HEK293 (cell line): ENCODE data around the gene KLHL17.

ENCODE experiments used
- FEZF1 ChIP-seq: fragments of 450-650 bp; formaldehyde crosslinking; IDR thresholded peaks from 2 replicates; pipeline ENCODE4 v1.5.1; 2016; ENCODE audit warnings: missing biosample characterization, missing genetic modification characterization
- GLIS1 ChIP-seq: fragments of 450-650 bp; formaldehyde crosslinking; IDR thresholded peaks from 2 replicates; pipeline ENCODE4 v1.5.1; 2016; ENCODE audit warnings: missing biosample characterization, missing genetic modification characterization
- KLF9 ChIP-seq: fragments of 450-650 bp; formaldehyde crosslinking; IDR thresholded peaks from 2 replicates; pipeline ENCODE4 v1.5.1; 2016; ENCODE audit warnings: missing biosample characterization, missing genetic modification characterization, low read depth
- MYNN ChIP-seq: fragments of 450-650 bp; formaldehyde crosslinking; IDR thresholded peaks from 2 replicates; pipeline ENCODE4 v1.5.1; 2016; ENCODE audit warnings: missing biosample characterization, missing genetic modification characterization, borderline replicate concordance
- RBAK ChIP-seq: fragments of 450-650 bp; formaldehyde crosslinking; IDR thresholded peaks from 2 replicates; pipeline ENCODE4 v1.5.1; 2016; ENCODE audit warnings: missing biosample characterization, missing genetic modification characterization
- ZBTB1 ChIP-seq: fragments of 450-650 bp; formaldehyde crosslinking; IDR thresholded peaks from 2 replicates; pipeline ENCODE4 v1.5.1; 2016; ENCODE audit warnings: missing biosample characterization, missing genetic modification characterization
- ZBTB11 ChIP-seq: fragments of 450-650 bp; formaldehyde crosslinking; conservative IDR thresholded peaks from 2 replicates; pipeline ENCODE4 v1.5.1; 2016; ENCODE audit warnings: low read depth, missing biosample characterization, missing genetic modification characterization
- ZBTB17 ChIP-seq: fragments of 450-650 bp; formaldehyde crosslinking; IDR thresholded peaks from 2 replicates; pipeline ENCODE4 v1.5.1; 2016; ENCODE audit warnings: missing biosample characterization, missing genetic modification characterization
- ZFP3 ChIP-seq: fragments of 450-650 bp; formaldehyde crosslinking; IDR thresholded peaks from 2 replicates; pipeline ENCODE4 v1.5.1; 2016; ENCODE audit warnings: low read depth, missing biosample characterization, missing genetic modification characterization
- ZFP69B ChIP-seq: fragments of 450-650 bp; formaldehyde crosslinking; IDR thresholded peaks from 2 replicates; pipeline ENCODE4 v1.5.1; 2016; ENCODE audit warnings: missing biosample characterization, missing genetic modification characterization
- ZNF10 ChIP-seq: fragments of 450-650 bp; formaldehyde crosslinking; IDR thresholded peaks from 2 replicates; pipeline ENCODE4 v1.5.1; 2017; ENCODE audit warnings: missing biosample characterization, missing genetic modification characterization
- ZNF19 ChIP-seq: fragments of 450-650 bp; formaldehyde crosslinking; IDR thresholded peaks from 2 replicates; pipeline ENCODE4; 2016; ENCODE audit warnings: missing biosample characterization, missing genetic modification characterization, low read depth
- ZNF2 ChIP-seq: fragments of 450-650 bp; formaldehyde crosslinking; IDR thresholded peaks from 2 replicates; pipeline ENCODE4 v1.5.1; 2016; ENCODE audit warnings: missing biosample characterization, missing genetic modification characterization
- ZNF223 ChIP-seq: fragments of 450-650 bp; formaldehyde crosslinking; IDR thresholded peaks from 2 replicates; pipeline ENCODE4 v1.5.1; 2016; ENCODE audit warnings: missing biosample characterization, missing genetic modification characterization
- ZNF274 ChIP-seq, 2 experiments: fragments of 200-500 bp in 1 of 2; fragments of 450-650 bp in 1 of 2; sonication (Bioruptor generic) in 1 of 2; formaldehyde crosslinking in 1 of 2; IDR thresholded peaks; 2 replicates each; pipeline versions ENCODE4 v1.5.1 to v1.6.1; 2014 to 2016; ENCODE audit warnings: borderline replicate concordance in 1 of 2, inconsistent platforms in 1 of 2, low read length in 1 of 2, missing biosample characterization in 1 of 2, missing genetic modification characterization in 1 of 2
- ZNF292 ChIP-seq: fragments of 450-650 bp; formaldehyde crosslinking; IDR thresholded peaks from 2 replicates; pipeline ENCODE4 v1.5.1; 2016; ENCODE audit warnings: low read depth, missing biosample characterization, missing genetic modification characterization, borderline replicate concordance
- ZNF302 ChIP-seq: fragments of 450-650 bp; formaldehyde crosslinking; IDR thresholded peaks from 2 replicates; pipeline ENCODE4 v1.5.1; 2016; ENCODE audit warnings: missing biosample characterization, missing genetic modification characterization, low read depth
- ZNF335 ChIP-seq: fragments of 450-650 bp; formaldehyde crosslinking; conservative IDR thresholded peaks from 2 replicates; pipeline ENCODE4 v1.5.1; 2016; ENCODE audit warnings: missing biosample characterization, missing genetic modification characterization
- ZNF514 ChIP-seq: fragments of 450-650 bp; formaldehyde crosslinking; IDR thresholded peaks from 2 replicates; pipeline ENCODE4 v1.5.1; 2016; ENCODE audit warnings: missing biosample characterization, missing genetic modification characterization
- ZNF529 ChIP-seq: fragments of 450-650 bp; formaldehyde crosslinking; IDR thresholded peaks from 2 replicates; pipeline ENCODE4 v1.5.1; 2017; ENCODE audit warnings: missing genetic modification characterization, missing biosample characterization; ENCODE audit not compliant: insufficient replicate concordance
- ZNF548 ChIP-seq: fragments of 450-650 bp; formaldehyde crosslinking; IDR thresholded peaks from 2 replicates; pipeline ENCODE4 v1.5.1; 2016; ENCODE audit warnings: missing biosample characterization, missing genetic modification characterization
- ZNF585B ChIP-seq: fragments of 450-650 bp; formaldehyde crosslinking; IDR thresholded peaks from 2 replicates; pipeline ENCODE4 v1.5.1; 2016; ENCODE audit warnings: missing biosample characterization, missing genetic modification characterization
- ZNF610 ChIP-seq: fragments of 450-650 bp; formaldehyde crosslinking; IDR thresholded peaks from 2 replicates; pipeline ENCODE4 v1.5.1; 2016; ENCODE audit warnings: missing biosample characterization, missing genetic modification characterization, borderline replicate concordance
- ZNF623 ChIP-seq: fragments of 450-650 bp; formaldehyde crosslinking; IDR thresholded peaks from 2 replicates; pipeline ENCODE4 v1.5.1; 2016; ENCODE audit warnings: missing biosample characterization, missing genetic modification characterization
- ZNF645 ChIP-seq: fragments of 450-650 bp; formaldehyde crosslinking; IDR thresholded peaks from 2 replicates; pipeline ENCODE4; 2016; ENCODE audit warnings: missing biosample characterization, missing genetic modification characterization
- ZNF654 ChIP-seq: fragments of 450-650 bp; formaldehyde crosslinking; IDR thresholded peaks from 2 replicates; pipeline ENCODE4 v1.5.1; 2016; ENCODE audit warnings: low read depth, missing biosample characterization, missing genetic modification characterization
- ZNF747 ChIP-seq: fragments of 450-650 bp; formaldehyde crosslinking; IDR thresholded peaks from 2 replicates; pipeline ENCODE4 v1.5.1; 2016; ENCODE audit warnings: missing biosample characterization, missing genetic modification characterization
- ZNF792 ChIP-seq: fragments of 450-650 bp; formaldehyde crosslinking; IDR thresholded peaks from 2 replicates; pipeline ENCODE4 v1.5.1; 2016; ENCODE audit warnings: missing biosample characterization, missing genetic modification characterization
- ZNF830 ChIP-seq: fragments of 450-650 bp; IDR thresholded peaks from 2 replicates; pipeline ENCODE4 v1.5.0; 2018; ENCODE audit warnings: missing biosample characterization, missing genetic modification characterization, low read depth, mild to moderate bottlenecking, moderate library complexity
- ZSCAN23 ChIP-seq: fragments of 450-650 bp; formaldehyde crosslinking; IDR thresholded peaks from 2 replicates; pipeline ENCODE4 v1.5.1; 2016; ENCODE audit warnings: missing biosample characterization, missing genetic modification characterization
- TF ChIP-seq, protein P1 (sequence below): fragments of 450-650 bp; formaldehyde crosslinking; IDR thresholded peaks from 2 replicates; pipeline ENCODE4 v1.5.1; 2016; ENCODE audit warnings: missing biosample characterization, missing genetic modification characterization, borderline replicate concordance
- TF ChIP-seq, protein P2 (sequence below): fragments of 450-650 bp; formaldehyde crosslinking; IDR thresholded peaks from 2 replicates; pipeline ENCODE4 v1.5.0; 2017; ENCODE audit warnings: missing biosample characterization, missing genetic modification characterization, borderline replicate concordance

Gene KLHL17

GRCh38 chr1:966704-967300 lies 6.4 kb downstream of the KLHL17 start (continued):
- TF ChIP-seq, protein P1, sequence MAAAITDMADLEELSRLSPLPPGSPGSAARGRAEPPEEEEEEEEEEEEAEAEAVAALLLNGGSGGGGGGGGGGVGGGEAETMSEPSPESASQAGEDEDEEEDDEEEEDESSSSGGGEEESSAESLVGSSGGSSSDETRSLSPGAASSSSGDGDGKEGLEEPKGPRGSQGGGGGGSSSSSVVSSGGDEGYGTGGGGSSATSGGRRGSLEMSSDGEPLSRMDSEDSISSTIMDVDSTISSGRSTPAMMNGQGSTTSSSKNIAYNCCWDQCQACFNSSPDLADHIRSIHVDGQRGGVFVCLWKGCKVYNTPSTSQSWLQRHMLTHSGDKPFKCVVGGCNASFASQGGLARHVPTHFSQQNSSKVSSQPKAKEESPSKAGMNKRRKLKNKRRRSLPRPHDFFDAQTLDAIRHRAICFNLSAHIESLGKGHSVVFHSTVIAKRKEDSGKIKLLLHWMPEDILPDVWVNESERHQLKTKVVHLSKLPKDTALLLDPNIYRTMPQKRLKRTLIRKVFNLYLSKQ (tag by site-specific recombination) = no peak
- TF ChIP-seq, protein P2, sequence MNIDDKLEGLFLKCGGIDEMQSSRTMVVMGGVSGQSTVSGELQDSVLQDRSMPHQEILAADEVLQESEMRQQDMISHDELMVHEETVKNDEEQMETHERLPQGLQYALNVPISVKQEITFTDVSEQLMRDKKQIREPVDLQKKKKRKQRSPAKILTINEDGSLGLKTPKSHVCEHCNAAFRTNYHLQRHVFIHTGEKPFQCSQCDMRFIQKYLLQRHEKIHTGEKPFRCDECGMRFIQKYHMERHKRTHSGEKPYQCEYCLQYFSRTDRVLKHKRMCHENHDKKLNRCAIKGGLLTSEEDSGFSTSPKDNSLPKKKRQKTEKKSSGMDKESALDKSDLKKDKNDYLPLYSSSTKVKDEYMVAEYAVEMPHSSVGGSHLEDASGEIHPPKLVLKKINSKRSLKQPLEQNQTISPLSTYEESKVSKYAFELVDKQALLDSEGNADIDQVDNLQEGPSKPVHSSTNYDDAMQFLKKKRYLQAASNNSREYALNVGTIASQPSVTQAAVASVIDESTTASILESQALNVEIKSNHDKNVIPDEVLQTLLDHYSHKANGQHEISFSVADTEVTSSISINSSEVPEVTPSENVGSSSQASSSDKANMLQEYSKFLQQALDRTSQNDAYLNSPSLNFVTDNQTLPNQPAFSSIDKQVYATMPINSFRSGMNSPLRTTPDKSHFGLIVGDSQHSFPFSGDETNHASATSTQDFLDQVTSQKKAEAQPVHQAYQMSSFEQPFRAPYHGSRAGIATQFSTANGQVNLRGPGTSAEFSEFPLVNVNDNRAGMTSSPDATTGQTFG (tag by site-specific recombination) = no peak
- no peak for TF ChIP-seq ZNF830 (tag by site-specific recombination)
- no peak for TF ChIP-seq ZNF623 (tag by site-specific recombination)
- TF ChIP-seq ZNF747 (tag by site-specific recombination) = no peak
- TF ChIP-seq ZNF514 (tag by site-specific recombination) = no peak
- TF ChIP-seq FEZF1 (tag by site-specific recombination) = no peak
- TF ChIP-seq ZNF274 (IDR thresholded peaks at IDR 0.05; ENCODE audit: low read length) = no peak
- no peak for TF ChIP-seq ZNF274 (tag by site-specific recombination; IDR thresholded peaks at IDR 0.05; ENCODE audit: borderline replicate concordance)
- no peak for TF ChIP-seq ZNF529 (tag by site-specific recombination)
- TF ChIP-seq ZNF335 = peak; percentile 58; the same call in 1 of the 2 replicates
- TF ChIP-seq ZNF585B (tag by site-specific recombination) = no peak
- TF ChIP-seq ZNF302 = no peak
- TF ChIP-seq ZFP69B (tag by site-specific recombination) = no peak
- no peak for TF ChIP-seq ZNF10
- no peak for TF ChIP-seq RBAK
- TF ChIP-seq ZBTB17 (tag by site-specific recombination) = peak; percentile 37; the same call in 1 of the 2 replicates
- TF ChIP-seq ZBTB11 (tag by site-specific recombination) = peak; percentile 29; the same call in 1 of the 2 replicates
- no peak for TF ChIP-seq ZSCAN23 (tag by site-specific recombination)
- TF ChIP-seq KLF9 (tag by site-specific recombination) = peak; percentile 82
- TF ChIP-seq GLIS1 (tag by site-specific recombination) = peak; percentile 52; the same call in 1 of the 2 replicates
- no peak for TF ChIP-seq ZNF654
- no peak for TF ChIP-seq ZNF292 (tag by site-specific recombination)
- no peak for TF ChIP-seq ZNF548 (tag by site-specific recombination)
- TF ChIP-seq ZFP3 (tag by site-specific recombination) = no peak
- no peak for TF ChIP-seq ZBTB1 (tag by site-specific recombination)
- no peak for TF ChIP-seq MYNN (tag by site-specific recombination)
- no peak for TF ChIP-seq ZNF19 (tag by site-specific recombination)
- no peak for TF ChIP-seq ZNF223
- TF ChIP-seq ZNF792 (tag by site-specific recombination) = no peak
- TF ChIP-seq ZNF2 (tag by site-specific recombination) = peak; percentile 77
- TF ChIP-seq ZNF610 = no peak
- no peak for TF ChIP-seq ZNF645
